IMR-90 (cell line): ENCODE data around the gene PNPLA5. TPM values are rescaled to one million over a fixed set of nuclear protein-coding genes. Genes with fewer than 3 reads are reported as not detected.

Experiments
- ATAC-seq: fragments of 200-7000 bp; cut with Tn5 transposase; 2 replicates; pipeline ENCODE4 v1.9.1; 2020; ENCODE audit warnings: low read depth, mild to moderate bottlenecking, moderate library complexity
- BruUV-seq: library from RNA; stranded (reverse); fragments of 400-500 nt; replicated peaks from 2 replicates; lab custom pipeline; 2021; lab: Mats Ljungman, UMichigan
- CTCF ChIA-PET: fragments of 300-600 bp; formaldehyde crosslinking; extraction: SDS; loops from one replicate; lab custom pipeline; 2021; ENCODE audit warnings: antibody characterized with exemption; lab: Yijun Ruan, JAX
- POLR2A ChIA-PET: fragments of 300-600 bp; sonication (Branson Sonifier 250); formaldehyde crosslinking; loops from one replicate; lab custom pipeline; 2022; ENCODE audit warnings: antibody characterized with exemption; ENCODE audit not compliant: unreplicated experiment; lab: Charles Lee
- DNase-seq: peaks from one replicate; pipeline ENCODE4 v3.0.0; 2013
- H2AFZ ChIP-seq: replicated peaks from 2 replicates; pipeline ENCODE3; 2013; ENCODE audit warnings: low read length, mild to moderate bottlenecking; ENCODE audit not compliant: poor library complexity
- H2AK5ac ChIP-seq: 2 replicates; pipeline ENCODE4 v1.6.1; 2013; ENCODE audit warnings: low read depth, low read length, inconsistent platforms
- H2AK9ac ChIP-seq: replicated peaks from 2 replicates; pipeline ENCODE3; 2013; ENCODE audit warnings: mild to moderate bottlenecking, low read depth, low read length, moderate library complexity; ENCODE audit not compliant: poor library complexity
- H2BK120ac ChIP-seq: 2 replicates; pipeline ENCODE4 v1.6.1; 2013; ENCODE audit warnings: low read depth, low read length, inconsistent platforms
- H2BK15ac ChIP-seq: 3 replicates; pipeline ENCODE4 v1.6.1; 2013; ENCODE audit warnings: low read depth, low read length, inconsistent platforms
- H2BK20ac ChIP-seq: 2 replicates; pipeline ENCODE4 v1.6.1; 2013; ENCODE audit warnings: low read depth, mild to moderate bottlenecking, inconsistent platforms, low read length, moderate library complexity
- H2BK5ac ChIP-seq: 2 replicates; pipeline ENCODE4 v1.6.1; 2013; ENCODE audit warnings: mild to moderate bottlenecking, low read depth, low read length, inconsistent platforms; ENCODE audit not compliant: poor library complexity, severe bottlenecking
- H3K14ac ChIP-seq: replicated peaks from 2 replicates; pipeline ENCODE4 v1.6.1; 2013; ENCODE audit warnings: low read depth, low read length, inconsistent platforms
- H3K18ac ChIP-seq: 2 replicates; pipeline ENCODE4 v1.6.1; 2013; ENCODE audit warnings: low read depth, low read length, control low read depth
- H3K23ac ChIP-seq: 2 replicates; pipeline ENCODE4 v1.6.1; 2013; ENCODE audit warnings: low read depth, low read length, inconsistent platforms
- H3K27ac ChIP-seq: 2 replicates; pipeline ENCODE4 v1.5.1; 2013; ENCODE audit warnings: mild to moderate bottlenecking, control low read depth, low read length; ENCODE audit not compliant: insufficient read depth
- H3K27me3 ChIP-seq: 2 replicates; pipeline ENCODE4 v1.6.1; 2013; ENCODE audit warnings: low read length; ENCODE audit not compliant: control insufficient read depth, insufficient read depth
- H3K36me3 ChIP-seq: 2 replicates; pipeline ENCODE4 v1.6.1; 2013; ENCODE audit warnings: low read length, mixed read lengths; ENCODE audit not compliant: control insufficient read depth, insufficient read depth
- H3K4ac ChIP-seq: 2 replicates; pipeline ENCODE4 v1.6.1; 2013; ENCODE audit warnings: low read depth, low read length, inconsistent platforms
- H3K4me1 ChIP-seq: 2 replicates; pipeline ENCODE4 v1.6.1; 2013; ENCODE audit warnings: low read length, mixed read lengths; ENCODE audit not compliant: control insufficient read depth, insufficient read depth
- H3K4me2 ChIP-seq: 2 replicates; pipeline ENCODE4 v1.6.1; 2013; ENCODE audit warnings: low read depth, mild to moderate bottlenecking, control low read depth, low read length, moderate library complexity
- H3K4me3 ChIP-seq: 2 replicates; pipeline ENCODE4 v1.5.1; 2013; ENCODE audit warnings: low read depth, mild to moderate bottlenecking, control low read depth, low read length, moderate library complexity; ENCODE audit not compliant: insufficient read depth
- H3K56ac ChIP-seq: 2 replicates; pipeline ENCODE4 v1.6.1; 2013; ENCODE audit warnings: low read length, inconsistent platforms; ENCODE audit not compliant: insufficient read depth; ENCODE audit errors: extremely low read depth
- H3K79me1 ChIP-seq, 2 experiments: 2 replicates each; pipeline ENCODE4 v1.6.1; 2013; ENCODE audit warnings: low read length in 2 of 2, inconsistent platforms in 1 of 2, low read depth in 1 of 2
- H3K9ac ChIP-seq: 2 replicates; pipeline ENCODE4 v1.6.1; 2013; ENCODE audit warnings: low read depth, low read length, control low read depth
- H3K9me1 ChIP-seq: 2 replicates; pipeline ENCODE4 v1.6.1; 2013; ENCODE audit warnings: low read length, inconsistent platforms; ENCODE audit not compliant: insufficient read depth
- H3K9me3 ChIP-seq: 2 replicates; pipeline ENCODE4 v1.6.1; 2013; ENCODE audit warnings: low read length; ENCODE audit not compliant: control insufficient read depth, insufficient read depth
- H4K20me1 ChIP-seq: 2 replicates; pipeline ENCODE4 v1.6.1; 2013; ENCODE audit warnings: low read length, inconsistent platforms; ENCODE audit not compliant: insufficient read depth
- H4K5ac ChIP-seq: 2 replicates; pipeline ENCODE4 v1.6.1; 2013; ENCODE audit warnings: mild to moderate bottlenecking, low read depth, low read length, control low read depth
- H4K8ac ChIP-seq, 2 experiments: 2 replicates each; pipeline ENCODE4 v1.6.1; 2013; ENCODE audit warnings: low read depth in 2 of 2, low read length in 2 of 2, control low read depth in 1 of 2, inconsistent platforms in 1 of 2
- H4K91ac ChIP-seq: 2 replicates; pipeline ENCODE4 v1.6.1; 2013; ENCODE audit warnings: low read depth, low read length, inconsistent platforms; ENCODE audit not compliant: insufficient read depth
- BHLHE40 ChIP-seq: fragments of 150-350 bp; IDR thresholded peaks from 2 replicates; pipeline ENCODE4 v1.6.1; 2016; ENCODE audit warnings: mild to moderate bottlenecking, low read depth, low read length
- CEBPB ChIP-seq: IDR thresholded peaks from 2 replicates; pipeline ENCODE4 v1.6.1; 2012; ENCODE audit warnings: low read depth, low read length, improper control_type of control experiment
- CHD1 ChIP-seq: IDR thresholded peaks from 2 replicates; pipeline ENCODE4 v1.6.1; 2012; ENCODE audit warnings: low read depth, low read length, improper control_type of control experiment
- CTCF ChIP-seq: conservative IDR thresholded peaks from 2 replicates; pipeline ENCODE4 v1.5.1; 2012; ENCODE audit warnings: mild to moderate bottlenecking, low read depth, low read length, improper control_type of control experiment
- FOS ChIP-seq: fragments of 150-350 bp; IDR thresholded peaks from 2 replicates; pipeline ENCODE4 v1.6.1; 2016; ENCODE audit warnings: low read depth, low read length
- MAFK ChIP-seq: IDR thresholded peaks from 2 replicates; pipeline ENCODE4 v1.6.1; 2012; ENCODE audit warnings: low read depth, low read length, improper control_type of control experiment
- MAZ ChIP-seq: IDR thresholded peaks from 2 replicates; pipeline ENCODE4 v1.6.1; 2012; ENCODE audit warnings: low read depth, mild to moderate bottlenecking, low read length, improper control_type of control experiment, moderate library complexity, borderline replicate concordance
- MXI1 ChIP-seq: IDR thresholded peaks from 2 replicates; pipeline ENCODE4 v1.6.1; 2012; ENCODE audit warnings: low read depth, mild to moderate bottlenecking, low read length, moderate library complexity, borderline replicate concordance
- POLR2A ChIP-seq: IDR thresholded peaks from 2 replicates; pipeline ENCODE4 v1.6.1; 2012; ENCODE audit warnings: mild to moderate bottlenecking, low read depth, low read length
- RAD21 ChIP-seq: IDR thresholded peaks from 2 replicates; pipeline ENCODE4 v1.6.1; 2012; ENCODE audit warnings: low read length, improper control_type of control experiment
- RCOR1 ChIP-seq: IDR thresholded peaks from 2 replicates; pipeline ENCODE4 v1.6.1; 2012; ENCODE audit warnings: mild to moderate bottlenecking, low read length, improper control_type of control experiment; ENCODE audit not compliant: insufficient replicate concordance
- RFX5 ChIP-seq: IDR thresholded peaks from 2 replicates; pipeline ENCODE4 v1.8.0; 2012; ENCODE audit warnings: low read depth, mild to moderate bottlenecking, low read length, moderate library complexity
- SMC3 ChIP-seq: fragments of 150-350 bp; IDR thresholded peaks from 2 replicates; pipeline ENCODE4 v1.6.1; 2016; ENCODE audit warnings: low read depth, mild to moderate bottlenecking, antibody characterized with exemption, low read length, moderate library complexity
- WGBS, 2 experiments: methylation state at CpG; one replicate each; pipeline versions ENCODE4 v1.1.5 to v1.1.7; 2013; ENCODE audit warnings: missing lambda C conversion rate in 2 of 2; ENCODE audit not compliant: insufficient read length in 1 of 2; ENCODE audit errors: extremely low coverage in 2 of 2; 5-methylcytosine and 5-hydroxymethylcytosine counted together
- dilution Hi-C: fragments of 300-500 bp; cut with HindIII; formaldehyde crosslinking; loops from one replicate; pipeline ENCODE4 v1.14.3; 2018; ENCODE audit warnings: low sequenced_read_pairs; ENCODE audit not compliant: unreplicated experiment
- in situ Hi-C: fragments of 300-500 bp; cut with MboI; formaldehyde crosslinking; loops from 3 replicates; pipeline ENCODE4 v1.14.3; 2019; ENCODE audit warnings: low sequenced_read_pairs, inconsistent platforms, mixed read lengths
- intact Hi-C: fragments of 100-400 bp; cut with micrococcal nuclease; formaldehyde crosslinking; loops from 2 replicates; pipeline ENCODE4 v1.10.0; 2022
- polyA plus RNA-seq, 3 experiments: library from polyadenylated mRNA; depleted of rRNA; stranded (reverse); fragments of >200 nt; gene quantifications; 2 replicates each; pipeline ENCODE4 v1.2.3, GENCODE V29; 2012; ENCODE audit warnings: low replicate concordance in 1 of 3
- total RNA-seq: library from RNA; depleted of rRNA; stranded (reverse); fragments of >200 nt; gene quantifications from 2 replicates; pipeline ENCODE4 v1.2.3, GENCODE V29; 2012
- TF ChIP-seq, protein P1 (sequence below): fragments of 150-350 bp; IDR thresholded peaks from 2 replicates; pipeline ENCODE4 v1.6.1; 2016; ENCODE audit warnings: low read depth, mild to moderate bottlenecking, low read length, moderate library complexity, borderline replicate concordance
- TF ChIP-seq, protein P2 (sequence below): fragments of 150-350 bp; IDR thresholded peaks from 2 replicates; pipeline ENCODE4 v1.6.1; 2017; ENCODE audit warnings: mild to moderate bottlenecking, antibody characterized with exemption, low read length, low read depth

The PNPLA5 gene
- total and polyA plus RNA-seq, 2 of the 4 experiments (the other 2 are of a cell fraction): 0.18 to 0.44 TPM

- DNase-seq (no peak), ATAC-seq (no peak)
- Histone ChIP-seq H4K5ac (no peak overlapping the region), H2BK120ac (no peak overlapping the region), H4K91ac (no peak overlapping the region), H3K4ac (no peak overlapping the region), H3K9ac (no peak overlapping the region), H2BK5ac (no peak overlapping the region), H3K4me2 (no peak overlapping the region), H3K9me1 (no peaks in the 10 kb centered on the region), H3K79me1 (peaks cover 0 to 2% of the 10 kb centered on the region in 2 experiments; a peak in 1 of 4 replicates), H3K9me3 (no peaks in the 10 kb centered on the region), H3K4me3 (no peak overlapping the region), H4K8ac (no peak overlapping the region), H2BK20ac (no peak overlapping the region), H3K18ac (no peak overlapping the region), H4K20me1 (peaks cover 17% of the 10 kb centered on the region), H3K23ac (no peak overlapping the region), H3K14ac (no peak overlapping the region), H2AK9ac (no peak overlapping the region), H3K36me3 (no peaks in the 10 kb centered on the region), H2AFZ (no peak overlapping the region), H2AK5ac (no peak overlapping the region), H3K27me3 (peaks cover 1% of the 10 kb centered on the region; the same call in 1 of the 2 replicates), H3K56ac (no peak overlapping the region), H3K27ac (no peak overlapping the region), H2BK15ac (no peak overlapping the region), H3K4me1 (peaks cover 5% of the 10 kb centered on the region; the same call in 1 of the 2 replicates)
- ChIA-PET POLR2A (no interaction called here), CTCF (no interaction called here)
- in situ Hi-C loops: no loop called here
- WGBS, 2 experiments: 92% methylated on average over 7 of the region's 13 CpGs; no CpG with 5 or more reads in 1 of the 2 experiments
- dilution Hi-C loops: no loop called here
- TF ChIP-seq MXI1 (no peak), RAD21 (no peak), CTCF (no peak), SMC3 (no peak), BHLHE40 (no peak), POLR2A (no peak), MAZ (no peak), FOS (no peak), RFX5 (no peak), MAFK (no peak), CHD1 (no peak), RCOR1 (no peak), CEBPB (no peak)
- TF ChIP-seq, protein P1, sequence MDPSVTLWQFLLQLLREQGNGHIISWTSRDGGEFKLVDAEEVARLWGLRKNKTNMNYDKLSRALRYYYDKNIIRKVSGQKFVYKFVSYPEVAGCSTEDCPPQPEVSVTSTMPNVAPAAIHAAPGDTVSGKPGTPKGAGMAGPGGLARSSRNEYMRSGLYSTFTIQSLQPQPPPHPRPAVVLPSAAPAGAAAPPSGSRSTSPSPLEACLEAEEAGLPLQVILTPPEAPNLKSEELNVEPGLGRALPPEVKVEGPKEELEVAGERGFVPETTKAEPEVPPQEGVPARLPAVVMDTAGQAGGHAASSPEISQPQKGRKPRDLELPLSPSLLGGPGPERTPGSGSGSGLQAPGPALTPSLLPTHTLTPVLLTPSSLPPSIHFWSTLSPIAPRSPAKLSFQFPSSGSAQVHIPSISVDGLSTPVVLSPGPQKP: no peak
- TF ChIP-seq, protein P2, sequence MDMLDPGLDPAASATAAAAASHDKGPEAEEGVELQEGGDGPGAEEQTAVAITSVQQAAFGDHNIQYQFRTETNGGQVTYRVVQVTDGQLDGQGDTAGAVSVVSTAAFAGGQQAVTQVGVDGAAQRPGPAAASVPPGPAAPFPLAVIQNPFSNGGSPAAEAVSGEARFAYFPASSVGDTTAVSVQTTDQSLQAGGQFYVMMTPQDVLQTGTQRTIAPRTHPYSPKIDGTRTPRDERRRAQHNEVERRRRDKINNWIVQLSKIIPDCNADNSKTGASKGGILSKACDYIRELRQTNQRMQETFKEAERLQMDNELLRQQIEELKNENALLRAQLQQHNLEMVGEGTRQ: no peak
- BruUV-seq: no TSS peak
- intact Hi-C loops: no loop called here
Observed at GRCh38 chr22:43849731-43850130, 42.1 kb downstream of the PNPLA5 start.
